ENCODE data around the gene BANF1. TPM values are rescaled to one million over a fixed set of nuclear protein-coding genes. Genes with fewer than 3 reads are reported as not detected.

BANF1 gene
- total and polyA plus RNA-seq, 12 donors: 196 to 381 (median 215) TPM

DNA sequence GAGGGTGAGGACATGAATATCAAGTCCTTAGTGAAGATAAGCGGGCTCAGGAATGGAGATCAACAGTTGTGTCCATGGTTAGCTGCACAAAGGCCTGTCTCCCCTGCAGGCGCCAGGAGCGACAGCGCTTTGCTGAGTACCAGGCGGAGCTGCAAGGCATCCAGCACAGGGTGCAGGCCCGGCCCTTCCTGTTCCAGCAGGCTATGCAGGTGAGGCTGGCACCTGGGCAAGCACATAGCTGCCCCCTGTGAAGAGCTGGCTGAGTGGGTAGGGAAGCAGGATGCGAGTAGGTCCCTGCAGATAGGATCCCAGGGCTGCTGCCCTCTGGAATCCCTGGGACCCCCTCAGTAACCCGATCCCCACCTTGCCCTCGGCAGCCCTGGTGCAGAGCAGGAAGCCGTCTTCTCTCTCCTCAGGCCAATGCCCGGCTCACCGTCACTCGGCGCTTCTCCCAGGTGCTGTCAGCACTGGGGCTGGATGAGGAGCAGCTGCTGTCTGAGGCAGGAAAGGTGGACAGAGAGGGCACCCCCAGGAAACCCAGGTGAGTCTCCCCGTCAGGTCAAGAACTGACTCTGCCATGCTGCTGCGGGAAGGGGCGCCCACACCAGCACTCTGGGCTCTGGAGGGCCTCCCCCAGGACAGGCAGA, 43.4 kb upstream of the BANF1 start:
- Histone ChIP-seq H3K36me3 (peaks cover 0 to 7% (median 0%) of the 10 kb centered on the region in 9 donors), H3K4me3 (no peak overlapping the region), H3K27ac (no peak overlapping the region), H3K9me3 (no peaks in the 10 kb centered on the region), H3K4me1 (peaks cover 6 to 30% (median 23%) of the 10 kb centered on the region in 9 donors), H3K27me3 (peaks cover 0 to 12% (median 5%) of the 10 kb centered on the region in 7 donors)
- ATAC-seq (no peak), DNase-seq (no peak)
- WGBS, 2 donors: 69 to 71% methylated on average over 17 of the region's 17 CpGs
- intact Hi-C loops (cut with DNase I): no loop called here
- TF ChIP-seq, protein P1, sequence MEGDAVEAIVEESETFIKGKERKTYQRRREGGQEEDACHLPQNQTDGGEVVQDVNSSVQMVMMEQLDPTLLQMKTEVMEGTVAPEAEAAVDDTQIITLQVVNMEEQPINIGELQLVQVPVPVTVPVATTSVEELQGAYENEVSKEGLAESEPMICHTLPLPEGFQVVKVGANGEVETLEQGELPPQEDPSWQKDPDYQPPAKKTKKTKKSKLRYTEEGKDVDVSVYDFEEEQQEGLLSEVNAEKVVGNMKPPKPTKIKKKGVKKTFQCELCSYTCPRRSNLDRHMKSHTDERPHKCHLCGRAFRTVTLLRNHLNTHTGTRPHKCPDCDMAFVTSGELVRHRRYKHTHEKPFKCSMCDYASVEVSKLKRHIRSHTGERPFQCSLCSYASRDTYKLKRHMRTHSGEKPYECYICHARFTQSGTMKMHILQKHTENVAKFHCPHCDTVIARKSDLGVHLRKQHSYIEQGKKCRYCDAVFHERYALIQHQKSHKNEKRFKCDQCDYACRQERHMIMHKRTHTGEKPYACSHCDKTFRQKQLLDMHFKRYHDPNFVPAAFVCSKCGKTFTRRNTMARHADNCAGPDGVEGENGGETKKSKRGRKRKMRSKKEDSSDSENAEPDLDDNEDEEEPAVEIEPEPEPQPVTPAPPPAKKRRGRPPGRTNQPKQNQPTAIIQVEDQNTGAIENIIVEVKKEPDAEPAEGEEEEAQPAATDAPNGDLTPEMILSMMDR (IDR thresholded peaks at IDR 0.05): no peak

- Histone ChIP-seq H3K4me3 (peak overlapping the region; percentile 80 to 100 (median 92)), H3K27ac (peak overlapping the region; percentile 74 to 98 (median 92)), H3K9me3 (no peaks in the 10 kb centered on the region), H3K27me3 (peaks cover 0 to 1% (median 0%) of the 10 kb centered on the region in 7 donors), H3K36me3 (peaks cover 0 to 27% (median 18%) of the 10 kb centered on the region in 9 donors), H3K4me1 (peaks cover 6 to 34% (median 27%) of the 10 kb centered on the region in 9 donors)
- TF ChIP-seq, protein P1 (IDR thresholded peaks at IDR 0.05): no peak
- WGBS, 2 donors: 56% methylated on average over 16 of the region's 16 CpGs
- ATAC-seq: peak in 4 of 8 donors; percentile 1 to 26 (median 6)
- intact Hi-C loops (cut with DNase I): loop anchor here in 7 of 10 donors (1.0 to 5.0 kb wide), 7 partner anchors 36 to 74 kb away; partner anchors contain the start of genes FIBP (in 6 of the 7), C11orf68 (in 5 of the 7), DRAP1 (in 5 of the 7) and BANF1 (in 3 of the 7)
- DNase-seq: no peak
Measured at GRCh38 chr11:65960824-65961266, 41.5 kb upstream of the BANF1 start.

DNA sequence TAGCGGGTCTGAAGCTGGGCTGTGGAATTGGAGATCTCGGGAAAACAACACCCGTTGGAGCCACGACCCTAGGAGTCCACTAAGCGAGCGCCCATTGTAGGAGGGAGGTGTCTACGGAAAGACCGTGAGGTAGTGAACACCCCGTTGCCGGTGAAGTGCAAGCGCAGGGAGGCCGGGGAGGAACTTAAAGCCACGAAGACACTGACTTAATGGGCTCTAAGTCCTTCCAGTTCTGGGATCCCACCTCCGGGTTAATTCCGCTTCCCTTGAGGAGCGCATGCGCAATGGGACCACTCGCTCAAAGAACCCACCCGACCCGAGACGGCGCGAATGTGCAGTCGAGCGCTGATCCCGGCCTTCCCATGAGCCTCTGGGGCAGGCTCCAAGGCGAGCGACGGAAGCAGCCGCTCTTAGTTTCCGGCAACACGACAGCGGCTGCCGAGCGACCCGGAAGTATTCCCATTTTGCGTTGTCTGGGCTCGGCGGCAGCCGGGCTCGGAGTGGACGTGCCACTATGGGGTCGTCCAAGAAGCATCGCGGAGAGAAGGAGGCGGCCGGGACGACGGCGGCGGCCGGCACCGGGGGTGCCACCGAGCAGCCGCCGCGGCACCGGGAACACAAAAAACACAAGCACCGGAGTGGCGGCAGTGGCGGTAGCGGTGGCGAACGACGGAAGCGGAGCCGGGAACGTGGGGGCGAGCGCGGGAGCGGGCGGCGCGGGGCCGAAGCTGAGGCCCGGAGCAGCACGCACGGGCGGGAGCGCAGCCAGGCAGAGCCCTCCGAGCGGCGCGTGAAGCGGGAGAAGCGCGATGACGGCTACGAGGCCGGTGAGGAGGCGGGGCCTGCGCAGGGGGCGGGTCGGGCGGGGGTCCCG, 40.8 kb upstream of the BANF1 start, which contains the start of gene SART1:
Gene SART1, plus strand, starts transcription at position 468 of the 874 bp plus-strand sequence. Its CDS starts 47 bp downstream, at position 515.
- H3K27ac ChIP-seq: peak within 1 kb of the TSS; percentile 74 to 98 (median 92)
- TF ChIP-seq, protein P1 (IDR thresholded peaks at IDR 0.05): peak in 1 of 9 donors; percentile 10
- no peaks in the 10 kb centered on the region for H3K27me3 ChIP-seq
- peak within 1 kb of the TSS; percentile 80 to 100 (median 92) for H3K4me3 ChIP-seq
- ATAC-seq (peak; percentile 97 to 99 (median 99)), DNase-seq (peak; percentile 97 to 99)
- no peaks in the 10 kb centered on the region for H3K9me3 ChIP-seq
- H3K36me3 ChIP-seq: peaks cover 4 to 33% (median 24%) of the 10 kb centered on the region in 9 donors
- intact Hi-C loops (cut with DNase I): loop anchor here in 7 of 10 donors (1.0 to 5.0 kb wide), 7 partner anchors 36 to 74 kb away; partner anchors contain the start of genes FIBP (in 6 of the 7), C11orf68 (in 5 of the 7), DRAP1 (in 5 of the 7) and BANF1 (in 3 of the 7)
- 0% methylated on average over 76 to 97 of the region's 97 CpGs for WGBS, 2 donors
- peaks cover 6 to 34% (median 27%) of the 10 kb centered on the region in 9 donors for H3K4me1 ChIP-seq

Data from heart right ventricle (tissue), 16 donors.